ENCODE measurements around the gene SPATA7. TPM values are rescaled to one million over a fixed set of nuclear protein-coding genes. Genes with fewer than 3 reads are reported as not detected.

The SPATA7 gene
- total and polyA plus RNA-seq, 2 of the 4 experiments (the other 2 are of a cell fraction): 6.6 to 10.0 TPM

- Histone ChIP-seq H3K9me1 (ENCODE audit: insufficient read depth, low read length) (peaks cover 4% of the 10 kb centered on the region), H4K5ac (ENCODE audit: low read depth, low read length) (no peak overlapping the region), H2BK20ac (ENCODE audit: low read depth, low read length) (no peak overlapping the region), H2BK15ac (ENCODE audit: low read depth, low read length) (no peak overlapping the region), H3K4ac (ENCODE audit: low read depth, low read length) (no peak overlapping the region), H3K27ac (ENCODE audit: insufficient read depth, low read length) (no peak overlapping the region), H3K9me3 (ENCODE audit: control insufficient read depth, insufficient read depth, low read length) (no peaks in the 10 kb centered on the region), H3K9ac (ENCODE audit: low read depth, low read length) (no peak overlapping the region), H3K14ac (replicated peaks; ENCODE audit: low read depth, low read length) (no peak overlapping the region), H2AFZ (replicated peaks; ENCODE audit: low read length, poor library complexity) (no peak overlapping the region), H3K36me3 (ENCODE audit: control insufficient read depth, insufficient read depth, low read length) (peaks cover 43% of the 10 kb centered on the region), H2BK120ac (ENCODE audit: low read depth, low read length) (no peak overlapping the region), H3K18ac (ENCODE audit: low read depth, low read length) (no peak overlapping the region), H4K91ac (ENCODE audit: insufficient read depth, low read depth, low read length) (no peak overlapping the region), H3K4me3 (ENCODE audit: insufficient read depth, low read depth, low read length) (no peak overlapping the region), H3K27me3 (ENCODE audit: control insufficient read depth, insufficient read depth, low read length) (no peaks in the 10 kb centered on the region), H3K56ac (ENCODE audit: extremely low read depth, insufficient read depth, low read length) (no peak overlapping the region), H3K4me1 (ENCODE audit: control insufficient read depth, insufficient read depth, low read length) (peaks cover 7% of the 10 kb centered on the region), H2AK9ac (replicated peaks; ENCODE audit: low read depth, low read length, poor library complexity) (no peak overlapping the region), H4K20me1 (ENCODE audit: insufficient read depth, low read length) (no peaks in the 10 kb centered on the region), H3K79me1 (ENCODE audit: low read depth in 1 of 2, low read length in 2 of 2) (peaks cover 3 to 21% of the 10 kb centered on the region in 2 experiments), H2BK5ac (ENCODE audit: low read depth, low read length, poor library complexity, severe bottlenecking) (no peak overlapping the region), H2AK5ac (ENCODE audit: low read depth, low read length) (no peak overlapping the region), H3K23ac (ENCODE audit: low read depth, low read length) (no peak overlapping the region), H3K4me2 (ENCODE audit: low read depth, low read length) (no peak overlapping the region), H4K8ac (ENCODE audit: low read depth in 2 of 2, low read length in 2 of 2) (no peak overlapping the region)
- DNase-seq (peak; percentile 30), ATAC-seq (ENCODE audit: low read depth) (peak; percentile 77)
- ChIA-PET CTCF (interaction anchor here (0.7 to 0.9 kb wide), 3 partner anchors 10 to 293 kb away, joined by 3 to 4 read pairs (median 3); no protein-coding TSS in a partner anchor), POLR2A (ENCODE audit: unreplicated experiment) (no interaction called here)
- 100% methylated on average over 4 of the region's 7 CpGs; no CpG with 5 or more reads in 1 of the 2 experiments for WGBS, 2 experiments (ENCODE audit: extremely low coverage in 2 of 2, insufficient read length in 1 of 2)
- in situ Hi-C loops (cut with MboI; ENCODE audit: low sequenced_read_pairs) (no loop called here), dilution Hi-C loops (cut with HindIII; ENCODE audit: low sequenced_read_pairs, unreplicated experiment) (no loop called here), intact Hi-C loops (cut with micrococcal nuclease) (no loop called here)
- TF ChIP-seq RFX5 (IDR thresholded peaks at IDR 0.05; ENCODE audit: low read depth, low read length) (no peak), SMC3 (IDR thresholded peaks at IDR 0.05; ENCODE audit: low read depth, low read length) (no peak), BHLHE40 (IDR thresholded peaks at IDR 0.05; ENCODE audit: low read depth, low read length) (no peak), CTCF (conservative IDR thresholded peaks at IDR 0.05; ENCODE audit: low read depth, low read length) (no peak)
- BruUV-seq (replicated peaks): no TSS peak
Observed at GRCh38 chr14:88481794-88482193, 96.3 kb downstream of the SPATA7 start.
